SK-N-SH (cell line): ENCODE data around the gene CLPSL2.
"Not testable (repeated sequence)": the region's sequence is repeated elsewhere in the genome, so short reads cannot be mapped to it uniquely, and the experiment has no call there.

Experiments
- EP300 ChIP-seq, 2 experiments: IDR thresholded peaks; 2 replicates each; pipeline versions ENCODE4 v1.4.0 to v1.6.1; 2012; ENCODE audit warnings: borderline replicate concordance in 1 of 2, low read depth in 1 of 2, low read length in 1 of 2
- GABPA ChIP-seq: IDR thresholded peaks from 2 replicates; pipeline ENCODE4 v1.4.0; 2012; ENCODE audit warnings: low read depth, mild to moderate bottlenecking
- JUND ChIP-seq: IDR thresholded peaks from 2 replicates; pipeline ENCODE4 v1.4.0; 2012
- MXI1 ChIP-seq: IDR thresholded peaks from 2 replicates; pipeline ENCODE4 v1.6.1; 2012; ENCODE audit warnings: mild to moderate bottlenecking, low read depth, low read length, improper control_type of control experiment
- POLR2AphosphoS5 ChIP-seq: IDR thresholded peaks from 2 replicates; pipeline ENCODE4 v1.6.1; 2012; ENCODE audit warnings: low read depth, low read length
- RFX5 ChIP-seq: IDR thresholded peaks from 2 replicates; pipeline ENCODE4 v1.6.1; 2012; ENCODE audit warnings: mild to moderate bottlenecking, improper control_type of control experiment, low read length
- RXRA ChIP-seq: IDR thresholded peaks from 2 replicates; pipeline ENCODE4 v1.4.0; 2012; ENCODE audit warnings: low read depth, mild to moderate bottlenecking, borderline replicate concordance
- TCF12 ChIP-seq: IDR thresholded peaks from 2 replicates; pipeline ENCODE4 v1.4.0; 2012
- YY1 ChIP-seq: IDR thresholded peaks from 2 replicates; pipeline ENCODE4 v1.4.0; 2012; ENCODE audit warnings: low read depth, mild to moderate bottlenecking
- TF ChIP-seq, protein P1 (sequence below): IDR thresholded peaks from 2 replicates; pipeline ENCODE4 v1.6.1; 2012; ENCODE audit warnings: mild to moderate bottlenecking, low read depth, low read length, moderate library complexity
- TF ChIP-seq, protein P2 (sequence below): fragments of 200-600 bp; sonication (generic); IDR thresholded peaks from 2 replicates; pipeline ENCODE4 v1.6.1; 2017; ENCODE audit warnings: antibody characterized with exemption, mild to moderate bottlenecking, moderate library complexity

GRCh38 chr6:35734319-35734718, 42.1 kb upstream of the CLPSL2 start:
- not testable (repeated sequence) for TF ChIP-seq TCF12; RFX5; JUND; EP300 (IDR thresholded peaks at IDR 0.05; ENCODE audit: borderline replicate concordance in 1 of 2, low read depth in 1 of 2, low read length in 1 of 2); RXRA; MXI1; GABPA; POLR2AphosphoS5; YY1
- TF ChIP-seq, protein P1, sequence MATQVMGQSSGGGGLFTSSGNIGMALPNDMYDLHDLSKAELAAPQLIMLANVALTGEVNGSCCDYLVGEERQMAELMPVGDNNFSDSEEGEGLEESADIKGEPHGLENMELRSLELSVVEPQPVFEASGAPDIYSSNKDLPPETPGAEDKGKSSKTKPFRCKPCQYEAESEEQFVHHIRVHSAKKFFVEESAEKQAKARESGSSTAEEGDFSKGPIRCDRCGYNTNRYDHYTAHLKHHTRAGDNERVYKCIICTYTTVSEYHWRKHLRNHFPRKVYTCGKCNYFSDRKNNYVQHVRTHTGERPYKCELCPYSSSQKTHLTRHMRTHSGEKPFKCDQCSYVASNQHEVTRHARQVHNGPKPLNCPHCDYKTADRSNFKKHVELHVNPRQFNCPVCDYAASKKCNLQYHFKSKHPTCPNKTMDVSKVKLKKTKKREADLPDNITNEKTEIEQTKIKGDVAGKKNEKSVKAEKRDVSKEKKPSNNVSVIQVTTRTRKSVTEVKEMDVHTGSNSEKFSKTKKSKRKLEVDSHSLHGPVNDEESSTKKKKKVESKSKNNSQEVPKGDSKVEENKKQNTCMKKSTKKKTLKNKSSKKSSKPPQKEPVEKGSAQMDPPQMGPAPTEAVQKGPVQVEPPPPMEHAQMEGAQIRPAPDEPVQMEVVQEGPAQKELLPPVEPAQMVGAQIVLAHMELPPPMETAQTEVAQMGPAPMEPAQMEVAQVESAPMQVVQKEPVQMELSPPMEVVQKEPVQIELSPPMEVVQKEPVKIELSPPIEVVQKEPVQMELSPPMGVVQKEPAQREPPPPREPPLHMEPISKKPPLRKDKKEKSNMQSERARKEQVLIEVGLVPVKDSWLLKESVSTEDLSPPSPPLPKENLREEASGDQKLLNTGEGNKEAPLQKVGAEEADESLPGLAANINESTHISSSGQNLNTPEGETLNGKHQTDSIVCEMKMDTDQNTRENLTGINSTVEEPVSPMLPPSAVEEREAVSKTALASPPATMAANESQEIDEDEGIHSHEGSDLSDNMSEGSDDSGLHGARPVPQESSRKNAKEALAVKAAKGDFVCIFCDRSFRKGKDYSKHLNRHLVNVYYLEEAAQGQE: not testable (repeated sequence)
- TF ChIP-seq, protein P2, sequence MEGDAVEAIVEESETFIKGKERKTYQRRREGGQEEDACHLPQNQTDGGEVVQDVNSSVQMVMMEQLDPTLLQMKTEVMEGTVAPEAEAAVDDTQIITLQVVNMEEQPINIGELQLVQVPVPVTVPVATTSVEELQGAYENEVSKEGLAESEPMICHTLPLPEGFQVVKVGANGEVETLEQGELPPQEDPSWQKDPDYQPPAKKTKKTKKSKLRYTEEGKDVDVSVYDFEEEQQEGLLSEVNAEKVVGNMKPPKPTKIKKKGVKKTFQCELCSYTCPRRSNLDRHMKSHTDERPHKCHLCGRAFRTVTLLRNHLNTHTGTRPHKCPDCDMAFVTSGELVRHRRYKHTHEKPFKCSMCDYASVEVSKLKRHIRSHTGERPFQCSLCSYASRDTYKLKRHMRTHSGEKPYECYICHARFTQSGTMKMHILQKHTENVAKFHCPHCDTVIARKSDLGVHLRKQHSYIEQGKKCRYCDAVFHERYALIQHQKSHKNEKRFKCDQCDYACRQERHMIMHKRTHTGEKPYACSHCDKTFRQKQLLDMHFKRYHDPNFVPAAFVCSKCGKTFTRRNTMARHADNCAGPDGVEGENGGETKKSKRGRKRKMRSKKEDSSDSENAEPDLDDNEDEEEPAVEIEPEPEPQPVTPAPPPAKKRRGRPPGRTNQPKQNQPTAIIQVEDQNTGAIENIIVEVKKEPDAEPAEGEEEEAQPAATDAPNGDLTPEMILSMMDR: not testable (repeated sequence)
